Measurements from ENCODE around the gene EXOC2. TPM values are rescaled to one million over a fixed set of nuclear protein-coding genes. Genes with fewer than 3 reads are reported as not detected.
"Not testable (repeated sequence)": the region's sequence is repeated elsewhere in the genome, so short reads cannot be mapped to it uniquely, and the experiment has no call there.

EXOC2 gene
- total RNA-seq, 1 donor from 2014 or later, result 17.1 TPM

DNA sequence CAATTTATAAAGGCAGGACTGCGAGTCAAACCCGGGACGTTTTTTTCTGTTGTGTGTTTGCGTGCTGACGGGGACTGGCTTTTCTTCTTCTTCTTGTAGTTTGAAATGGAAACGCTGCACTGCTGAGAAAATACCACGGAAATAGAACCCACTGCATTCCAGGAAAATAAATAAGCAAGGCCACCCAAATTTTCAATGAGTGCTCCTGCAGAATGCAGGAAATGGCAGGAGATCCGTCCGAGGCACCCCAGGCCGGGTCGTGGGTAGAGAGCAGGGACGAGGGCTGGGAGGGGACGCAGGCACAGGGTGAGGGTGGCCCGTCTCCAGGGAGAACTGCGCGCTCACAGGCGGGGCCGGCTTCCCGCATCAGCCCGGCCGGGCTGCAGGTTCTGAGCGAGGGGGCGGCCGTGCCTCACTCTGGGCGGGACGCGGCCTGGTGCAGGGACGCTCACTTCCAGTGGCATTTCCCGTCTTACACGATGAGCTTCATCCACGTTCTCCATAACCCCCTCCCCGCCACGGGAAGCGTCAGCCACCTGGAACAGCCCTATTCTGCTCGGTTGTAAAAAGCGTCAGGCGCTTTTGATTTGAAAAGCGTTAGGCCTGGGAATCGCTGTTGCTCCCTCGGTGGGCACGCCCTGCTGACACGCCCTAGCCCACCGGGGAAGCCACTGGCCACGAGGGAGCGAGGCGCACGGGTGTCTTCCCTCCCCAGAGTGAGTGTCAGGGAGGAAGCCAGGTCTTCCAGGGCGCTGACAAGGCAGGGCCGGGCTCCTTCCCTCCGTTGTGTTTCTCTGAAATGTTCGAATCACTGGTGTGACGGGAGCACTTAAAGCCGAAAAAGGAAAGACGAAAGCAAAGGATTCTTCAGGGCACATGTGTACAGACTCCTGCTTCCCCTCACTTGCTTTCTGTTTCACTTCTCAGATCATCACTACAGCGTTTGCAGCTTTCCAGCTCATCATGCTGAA is 17.9 kb upstream of the EXOC2 start:
- peak; percentile 81 for ATAC-seq

DNA sequence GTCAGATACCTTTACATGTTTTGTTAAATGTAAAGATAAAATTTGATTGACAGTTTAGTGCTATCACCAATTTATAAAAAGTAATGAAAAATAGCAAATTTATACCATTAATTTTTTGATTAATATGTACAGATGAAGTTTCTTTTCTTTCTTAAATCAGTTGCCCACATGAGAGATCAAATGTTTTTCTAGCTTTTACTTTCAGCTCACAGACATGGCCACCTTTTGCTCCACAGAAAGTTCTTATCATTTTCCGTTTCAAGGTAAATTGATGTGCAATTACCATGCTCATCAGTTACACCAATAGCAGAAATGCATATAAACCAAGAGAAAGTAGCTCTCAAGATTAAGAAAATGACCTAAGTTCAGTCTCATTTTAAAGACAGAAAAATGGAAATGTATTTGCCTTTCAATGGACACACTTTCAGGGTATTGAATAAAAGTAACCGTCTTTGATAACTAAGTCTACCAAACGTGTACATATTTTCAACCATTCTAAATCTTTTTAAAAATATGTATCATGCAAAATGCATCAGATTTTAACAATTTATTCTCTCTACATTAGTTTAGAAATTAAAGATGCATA is 16.6 kb upstream of the EXOC2 start:
- no peak for ATAC-seq

DNA sequence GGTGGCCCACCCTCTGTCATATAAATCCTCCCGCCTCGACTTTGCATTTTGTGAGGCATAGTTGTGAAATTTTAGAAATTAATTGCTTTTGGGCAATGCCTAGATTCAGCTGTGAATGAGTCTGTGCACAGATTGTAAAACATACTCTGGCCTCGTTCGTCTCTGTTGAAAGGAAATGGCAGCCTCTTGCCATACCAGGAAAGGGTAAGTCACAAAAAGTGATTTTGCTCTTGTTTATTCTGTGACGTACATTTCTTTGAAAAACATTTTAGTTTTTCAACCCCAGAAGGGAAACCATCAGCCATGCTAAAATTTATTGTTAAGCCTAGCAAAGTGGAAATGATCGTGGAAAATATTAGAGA is 15.3 kb upstream of the EXOC2 start:
- ATAC-seq, result no peak

DNA sequence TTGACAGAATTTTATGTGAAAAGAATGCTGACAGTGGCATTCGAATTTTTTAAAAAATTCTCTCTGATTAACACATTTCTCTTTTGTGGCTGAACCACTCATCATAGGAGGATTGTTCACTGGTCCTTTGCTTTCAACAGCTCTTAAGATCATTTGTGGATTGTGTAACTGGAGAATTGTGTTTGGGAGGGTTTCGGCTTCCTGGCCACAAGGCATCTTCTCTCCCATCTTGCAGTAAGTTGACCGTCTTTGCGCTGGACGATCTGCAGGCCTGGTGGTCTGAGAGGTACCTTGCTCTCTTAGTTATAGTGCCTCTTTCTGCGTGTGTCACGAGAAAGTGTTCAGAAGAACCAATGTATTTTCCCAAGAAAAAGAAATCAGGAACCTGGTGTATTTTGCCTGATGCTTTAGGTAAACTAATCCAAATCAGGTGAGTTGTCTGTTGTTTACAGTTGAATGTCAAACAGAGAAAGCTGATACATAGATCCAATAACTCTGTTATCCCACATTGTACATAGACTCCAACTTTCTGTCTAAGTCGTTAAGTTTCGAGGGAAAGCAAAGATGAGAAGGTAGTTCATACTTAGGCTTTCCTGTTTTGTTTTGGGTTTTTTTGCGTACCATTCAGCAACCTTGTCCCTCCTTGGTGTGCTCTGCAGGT is 14.8 kb upstream of the EXOC2 start:
- no peak for ATAC-seq

DNA sequence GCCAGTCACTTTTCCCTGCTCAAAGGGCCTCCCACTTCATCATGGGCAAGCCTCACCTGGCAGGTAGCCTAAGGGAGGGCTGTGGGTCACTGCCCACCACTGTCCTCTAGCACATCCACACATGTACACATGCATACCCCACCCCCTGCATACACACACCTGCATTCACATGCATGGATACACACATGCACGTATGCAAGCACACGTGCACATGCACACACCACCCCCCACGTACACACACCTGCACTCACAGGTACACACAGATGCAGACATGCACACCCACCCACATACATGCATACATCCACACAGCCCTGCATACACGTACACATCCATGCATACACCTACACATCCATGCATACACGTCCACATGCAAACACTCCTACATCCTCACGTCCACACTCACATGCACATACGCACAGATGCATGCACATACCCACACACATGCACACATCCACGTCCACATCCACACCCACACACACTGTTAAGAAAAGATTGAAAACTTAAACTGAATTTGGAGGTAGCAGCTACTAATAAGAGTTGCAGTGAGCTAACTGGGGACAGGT is 14.0 kb upstream of the EXOC2 start:
- no peak for ATAC-seq

DNA sequence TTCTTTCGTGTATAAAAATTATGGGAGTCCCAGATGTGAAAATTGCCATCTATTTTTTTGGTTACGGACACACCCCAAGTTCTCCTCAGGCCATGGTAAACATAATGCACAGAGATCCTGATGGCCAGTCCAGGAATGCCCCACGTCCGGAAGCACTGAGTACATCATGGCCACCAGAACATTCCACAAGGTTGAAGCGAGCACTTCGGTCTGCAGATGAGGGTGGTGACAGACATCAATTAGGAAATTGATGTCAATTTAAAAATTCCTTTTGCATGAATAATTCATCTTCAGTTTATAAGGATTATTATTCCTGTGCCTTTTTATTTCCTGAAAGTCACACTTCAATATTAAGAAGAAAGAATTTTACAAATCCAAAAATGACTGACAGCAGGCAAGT is 13.2 kb upstream of the EXOC2 start:
- no peak for ATAC-seq

DNA sequence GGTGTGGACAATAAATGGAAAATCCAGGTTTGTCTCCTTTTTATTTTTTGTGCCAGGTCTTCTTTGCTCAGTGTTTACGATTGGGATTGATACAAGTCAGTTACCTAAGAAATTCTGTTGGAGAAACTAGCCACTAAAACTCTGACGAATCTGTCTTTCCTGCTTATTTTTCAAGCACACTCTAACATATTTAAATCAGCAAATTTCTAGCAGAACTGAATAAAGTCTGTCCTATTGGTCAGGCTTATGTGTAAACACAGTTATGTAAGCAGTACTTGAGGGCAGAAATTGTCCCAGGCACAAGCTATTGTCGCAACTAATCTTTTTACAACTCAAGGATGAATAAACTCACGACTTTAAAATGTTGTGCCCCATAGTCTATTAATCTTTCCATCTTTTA is 12.1 kb upstream of the EXOC2 start:
- ATAC-seq, result no peak

DNA sequence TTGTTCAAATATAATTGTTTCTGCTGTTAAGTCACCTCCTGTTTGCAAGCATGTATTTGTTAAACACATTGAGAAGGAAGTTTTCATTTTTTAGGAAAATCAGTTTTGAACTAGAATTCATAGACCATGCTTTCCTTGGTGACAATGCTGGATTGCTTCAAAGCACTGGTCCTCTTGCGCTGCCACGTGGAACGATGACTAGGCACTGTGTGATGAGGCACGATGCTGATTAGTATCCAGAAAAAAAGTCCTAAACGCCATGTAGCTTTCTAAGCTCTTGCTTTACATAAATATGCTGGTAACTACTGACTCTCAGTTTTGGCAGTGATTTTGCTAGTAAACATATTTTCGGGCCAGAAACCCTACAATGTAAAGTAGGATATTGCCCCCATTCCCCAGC is 11.1 kb upstream of the EXOC2 start:
- ATAC-seq, result no peak

DNA sequence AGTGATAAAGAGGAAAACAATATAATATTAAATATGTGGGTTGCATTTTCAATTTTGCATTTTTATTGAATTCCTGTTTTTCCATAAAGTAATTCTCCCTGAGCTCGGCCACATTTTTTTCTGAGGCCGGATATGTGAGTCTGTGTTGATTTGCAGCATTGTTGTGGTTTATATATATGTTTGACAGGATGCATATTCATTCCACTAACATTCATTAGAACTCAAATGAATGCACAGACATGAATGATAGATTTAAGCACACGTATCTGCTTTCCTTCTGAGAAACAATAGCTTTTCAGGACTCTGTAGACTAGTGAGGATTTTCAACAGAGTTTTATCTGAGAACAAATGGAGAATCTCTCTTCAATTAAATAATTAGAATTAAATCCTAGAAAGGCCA is 10.6 kb upstream of the EXOC2 start:
- ATAC-seq, result no peak

DNA sequence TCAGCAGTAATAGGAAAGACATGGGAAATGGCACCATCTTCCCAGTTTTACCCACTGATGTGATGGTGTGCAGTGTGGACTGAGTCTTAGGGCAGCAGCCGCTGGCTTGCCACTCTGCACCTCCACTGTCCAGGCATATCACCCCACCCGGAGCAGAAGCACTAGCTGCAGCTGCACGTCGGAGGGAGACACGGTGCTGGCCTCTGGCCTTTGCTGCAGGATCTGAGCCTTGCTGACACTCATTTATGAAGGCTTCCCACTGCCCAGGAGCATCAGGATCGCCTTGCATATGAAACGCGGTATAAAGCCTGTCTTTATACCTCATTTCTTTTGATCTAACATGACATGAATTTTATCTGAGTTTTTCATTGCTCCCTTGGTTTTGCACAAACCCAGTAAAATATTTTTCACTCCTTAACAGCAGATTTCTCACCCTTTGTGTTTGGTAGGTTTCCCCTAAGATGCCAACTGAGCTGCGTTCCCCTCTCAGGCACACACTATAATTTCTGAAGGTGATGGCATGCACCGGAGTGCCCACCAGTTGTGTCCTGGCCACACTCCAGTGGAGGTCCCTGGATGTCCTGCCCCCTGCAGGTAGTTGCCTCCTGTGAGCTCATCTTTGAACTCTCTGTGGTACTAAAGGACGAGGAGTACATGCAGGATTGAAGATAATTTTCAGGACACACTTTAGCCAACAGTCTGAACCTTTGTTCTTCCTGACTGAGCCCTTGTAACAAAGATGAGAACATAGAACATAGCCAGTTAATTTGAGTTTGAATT is 9.0 kb upstream of the EXOC2 start:
- no peak for ATAC-seq

DNA sequence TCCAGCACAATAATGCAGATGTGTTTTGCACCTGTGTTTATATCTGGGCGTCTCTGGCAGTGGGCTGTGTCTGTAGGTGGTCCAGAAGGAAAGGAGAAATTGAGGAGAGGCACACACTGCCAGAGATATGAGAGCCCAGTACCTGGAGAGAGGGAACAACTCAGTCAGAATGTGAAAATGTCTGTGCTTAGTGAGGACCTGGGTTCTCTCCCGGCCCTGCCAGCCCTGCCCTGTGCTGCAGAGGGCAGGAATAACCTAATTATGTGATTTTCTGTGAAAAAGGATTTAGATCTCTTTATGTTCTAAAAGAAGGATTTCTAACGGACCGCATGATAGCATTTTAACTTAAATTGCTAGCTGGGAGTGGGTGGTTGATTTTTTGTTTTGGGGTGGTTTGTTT is 8.3 kb upstream of the EXOC2 start:
- no peak for ATAC-seq

DNA sequence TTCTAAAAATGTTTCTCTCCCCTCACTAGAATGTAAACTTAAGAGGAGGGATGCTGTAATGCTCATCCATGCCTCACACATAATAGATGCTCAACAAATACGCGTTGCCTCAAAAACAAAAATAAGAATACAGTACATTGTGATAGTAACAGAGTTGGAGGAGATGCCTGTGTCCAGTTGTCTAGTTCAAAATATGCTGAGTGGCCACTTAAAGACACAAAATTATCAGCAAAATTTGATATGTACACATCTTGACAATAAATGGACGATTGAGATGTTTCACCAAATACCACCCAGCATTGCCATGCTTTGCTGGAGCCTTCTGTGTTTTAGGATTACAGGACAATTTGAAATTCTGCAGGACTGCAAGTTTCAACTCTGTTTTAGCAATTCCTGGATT is 7.6 kb upstream of the EXOC2 start:
- no peak for ATAC-seq

DNA sequence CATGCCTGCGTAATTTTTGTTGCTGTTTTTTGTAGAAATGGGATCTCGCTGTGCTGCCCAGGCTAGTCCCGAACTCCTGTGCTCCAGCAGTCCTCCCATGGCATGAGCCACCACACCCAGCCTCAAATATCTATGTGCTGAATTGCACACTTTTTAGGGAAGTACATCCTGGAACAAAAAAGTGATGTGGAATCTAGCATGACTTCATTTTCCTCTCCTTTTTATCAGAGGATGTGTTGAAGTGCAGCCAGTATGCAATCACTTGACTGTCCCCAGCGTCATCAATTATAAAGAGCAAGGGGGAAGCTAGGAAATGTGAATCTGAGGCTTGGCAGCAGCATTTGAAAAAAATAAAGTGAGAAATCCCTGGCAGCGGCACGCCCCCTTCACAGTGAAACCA is 6.4 kb upstream of the EXOC2 start:
- ATAC-seq, result no peak

DNA sequence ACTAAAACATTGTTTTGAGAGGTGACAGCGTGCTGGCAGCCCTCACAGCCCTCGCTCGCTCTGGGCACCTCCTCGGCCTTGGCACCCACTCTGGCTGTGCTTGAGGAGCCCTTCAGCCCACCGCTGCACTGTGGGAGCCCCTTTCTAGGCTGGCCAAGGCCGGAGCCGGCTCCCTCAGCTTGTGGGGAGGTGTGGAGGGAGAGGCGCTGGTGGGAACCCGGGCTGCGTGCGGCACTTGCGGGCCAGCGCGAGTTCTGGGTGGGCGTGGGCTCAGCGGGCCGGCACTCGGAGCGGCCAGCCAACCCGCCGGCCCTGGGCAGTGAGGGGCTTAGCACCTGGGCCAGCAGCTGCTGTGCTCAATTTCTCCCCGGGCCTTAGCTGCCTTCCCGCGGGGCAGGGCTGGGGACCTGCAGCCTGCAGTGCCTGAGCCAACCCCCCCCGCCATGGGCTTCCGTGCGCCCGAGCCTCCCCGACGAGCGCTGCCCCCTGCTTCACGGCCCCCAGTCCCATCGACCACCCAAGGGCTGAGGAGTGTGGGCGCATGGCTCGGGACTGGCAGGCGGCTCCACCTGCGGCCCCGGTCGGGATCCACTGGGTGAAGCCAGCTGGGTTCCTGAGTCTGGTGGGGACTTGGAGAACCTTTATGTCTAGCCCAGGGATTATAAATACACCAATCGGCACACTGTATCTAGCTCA is 1.6 kb upstream of the EXOC2 start:
- ATAC-seq, result not testable (repeated sequence)

DNA sequence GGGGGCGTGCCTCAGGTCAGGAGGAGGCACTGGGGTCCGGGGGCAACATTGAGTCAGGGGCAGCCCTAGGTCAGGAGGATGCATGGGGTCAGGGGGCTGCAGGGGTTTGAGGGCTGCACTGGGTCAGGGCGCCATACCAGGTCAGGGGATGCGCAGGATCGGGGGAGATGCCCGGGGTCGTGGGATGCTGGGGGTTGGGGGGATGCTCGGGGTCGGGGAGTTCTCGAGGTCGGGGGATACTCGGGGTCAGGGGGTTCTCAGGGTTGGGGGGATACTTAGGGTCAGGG is 727 bp upstream of the EXOC2 start:
- ATAC-seq, result no peak

DNA sequence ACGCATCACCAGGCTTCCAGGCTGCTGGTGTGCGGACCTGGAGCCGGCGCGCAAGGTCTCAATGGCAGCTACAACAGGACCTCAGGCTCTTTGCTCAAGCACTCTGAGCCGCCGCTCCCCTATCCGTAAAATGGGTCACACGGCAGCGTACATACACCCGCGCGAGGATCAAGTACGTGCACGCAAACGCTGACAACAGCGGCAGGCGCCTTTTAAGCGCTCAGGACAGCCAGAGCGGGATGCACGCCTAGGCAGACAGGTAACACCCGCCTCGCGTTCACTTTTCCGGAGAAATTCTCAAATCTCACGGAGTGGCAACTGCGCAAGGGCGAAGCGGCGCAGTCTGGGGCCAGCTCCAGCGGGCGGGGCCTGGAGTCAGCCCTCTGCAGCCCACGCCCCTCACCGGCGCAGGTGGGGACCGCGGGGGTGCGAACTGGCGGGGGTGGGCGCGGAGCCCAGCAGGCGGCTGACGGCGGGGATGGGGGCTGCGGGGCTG is 535 bp downstream of the EXOC2 start:
- peak; percentile 82 for ATAC-seq

DNA sequence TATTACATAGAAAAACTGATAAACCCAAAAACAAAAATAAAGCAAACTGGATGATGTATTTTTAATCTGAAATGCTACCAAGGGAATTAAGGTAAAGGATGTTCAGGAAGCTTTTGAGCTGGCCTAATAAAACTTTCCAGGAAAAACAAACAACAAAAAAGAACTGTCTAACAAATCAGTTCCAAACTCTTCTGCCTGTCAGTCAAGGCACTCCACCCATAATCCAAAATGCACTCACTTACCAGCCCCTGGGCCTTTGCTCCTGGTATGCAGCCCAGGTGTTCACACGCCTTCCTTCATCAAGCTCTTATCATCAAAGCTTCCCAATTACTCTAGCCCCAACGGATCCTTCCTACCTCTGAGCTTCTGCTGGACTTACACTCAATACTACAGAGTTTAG is 3.7 kb downstream of the EXOC2 start:
- no peak for ATAC-seq

DNA sequence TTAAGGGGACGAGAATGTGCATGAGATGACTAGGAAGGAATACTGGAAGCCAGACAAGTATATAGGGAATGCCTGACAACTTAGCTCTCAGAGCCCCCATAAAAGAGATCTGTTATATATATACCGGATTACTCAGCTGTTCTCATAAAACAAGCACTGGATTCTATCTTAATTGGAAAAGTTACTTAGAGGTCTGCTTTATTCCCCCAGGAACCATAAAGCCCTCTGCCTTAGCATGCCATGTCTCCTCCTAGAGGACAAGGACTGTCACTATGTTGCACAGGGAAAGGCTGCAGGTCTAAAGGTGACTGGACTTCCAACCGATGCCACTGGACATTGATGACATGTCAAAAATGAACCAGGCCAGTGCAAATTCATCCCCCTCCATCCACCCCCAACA is 6.4 kb downstream of the EXOC2 start:
- ATAC-seq, result no peak

DNA sequence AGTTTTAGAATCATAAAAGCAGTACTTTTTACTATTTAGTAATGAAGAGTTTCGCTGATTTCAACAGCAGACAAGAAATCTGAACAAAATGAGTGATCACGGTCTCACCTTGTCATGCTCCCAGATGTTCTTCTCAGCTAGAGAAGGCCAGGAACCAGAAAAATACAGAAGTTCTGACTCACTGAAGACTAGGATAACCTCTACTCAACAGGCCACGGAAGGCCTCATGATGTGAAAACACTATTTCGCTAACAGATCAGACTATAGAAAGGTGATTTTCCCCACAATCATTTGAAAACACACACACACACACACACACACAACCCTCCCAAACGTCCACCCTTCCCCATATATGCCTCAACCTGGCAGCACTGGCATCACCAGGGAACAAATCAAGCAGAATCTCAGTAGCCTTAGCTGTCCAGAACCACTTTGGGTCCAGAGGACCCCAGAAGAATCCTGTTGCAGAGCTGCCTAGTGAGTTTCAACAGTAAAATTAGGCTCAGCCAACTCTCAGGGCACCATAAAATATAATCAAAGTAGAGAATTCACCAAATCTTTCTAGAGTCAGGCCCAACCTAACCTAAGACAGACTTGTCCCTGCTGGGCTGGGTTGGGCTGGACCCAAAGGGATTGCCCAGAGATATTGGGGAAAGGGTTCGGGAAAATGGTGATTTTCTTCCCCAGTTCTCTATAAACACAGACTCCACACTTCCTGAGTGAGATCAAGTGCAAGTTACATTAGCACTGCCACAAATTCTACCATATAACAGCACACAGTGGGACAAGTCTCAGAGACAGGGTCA is 7.9 kb downstream of the EXOC2 start:
- ATAC-seq, result no peak

DNA sequence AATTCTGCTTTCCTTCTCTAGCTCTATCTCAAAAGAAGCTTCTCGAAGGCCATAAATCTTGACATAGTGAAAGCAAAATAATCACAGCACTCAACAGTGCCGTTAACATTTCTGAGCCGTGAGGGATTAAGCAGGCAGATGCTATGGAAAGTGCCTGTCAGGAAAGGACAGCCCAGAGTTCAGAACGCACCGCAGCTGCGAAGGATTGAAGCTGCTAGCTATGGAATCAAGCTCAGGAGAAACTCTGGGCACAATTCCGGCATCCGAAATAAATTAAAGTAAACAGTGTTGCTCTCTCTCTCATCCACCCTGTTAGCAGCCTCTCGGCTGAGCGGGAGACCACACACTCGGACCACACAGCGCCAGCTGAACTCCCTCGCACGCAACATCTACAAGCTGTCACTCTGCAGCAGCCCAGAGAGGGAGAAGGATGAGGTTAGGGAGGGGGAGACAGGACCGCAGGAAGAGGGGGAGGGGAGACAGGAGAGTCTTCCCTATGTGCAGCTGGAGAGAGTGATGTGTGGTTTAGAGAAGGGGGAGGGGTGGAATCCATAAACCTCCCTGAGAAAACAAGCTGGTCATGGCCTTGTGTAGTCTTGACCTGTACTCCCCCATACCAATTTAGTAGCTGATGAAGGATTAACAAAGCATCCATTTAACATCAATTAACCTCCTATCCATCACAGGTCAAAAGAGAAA is 9.0 kb downstream of the EXOC2 start:
- ATAC-seq, result no peak
